Karpas-422 (cell line): ENCODE data around the gene C22orf23. TPM values are rescaled to one million over a fixed set of nuclear protein-coding genes. Genes with fewer than 3 reads are reported as not detected.
"Not testable (repeated sequence)": the region's sequence is repeated elsewhere in the genome, so short reads cannot be mapped to it uniquely, and the experiment has no call there.

Experiments
- DNase-seq: peaks from one replicate; pipeline ENCODE4 v3.0.0-alpha.2; 2015
- H2AFZ ChIP-seq: fragments of 200-600 bp; sonication (generic); 2 replicates; pipeline ENCODE4 v1.6.1; 2014; ENCODE audit warnings: antibody characterized with exemption, low read length, mixed read lengths
- H3K27ac ChIP-seq: fragments of 200-600 bp; sonication (generic); 2 replicates; pipeline ENCODE4 v1.5.1; 2014; ENCODE audit warnings: mild to moderate bottlenecking, low read length, moderate library complexity
- H3K27me3 ChIP-seq: fragments of 200-600 bp; sonication (generic); 2 replicates; pipeline ENCODE4 v1.6.1; 2014; ENCODE audit warnings: low read length, mixed read lengths
- H3K36me3 ChIP-seq: fragments of 200-600 bp; sonication (generic); 2 replicates; pipeline ENCODE4 v1.6.1; 2014; ENCODE audit warnings: low read length, mixed read lengths; ENCODE audit not compliant: insufficient read depth
- H3K4me1 ChIP-seq: fragments of 200-600 bp; sonication (generic); 2 replicates; pipeline ENCODE4 v1.6.1; 2014; ENCODE audit warnings: mild to moderate bottlenecking, low read length, mixed read lengths
- H3K4me2 ChIP-seq: fragments of 200-600 bp; sonication (generic); 2 replicates; pipeline ENCODE4 v1.6.1; 2014; ENCODE audit warnings: low read length, low read depth, mild to moderate bottlenecking; ENCODE audit not compliant: poor library complexity, severe bottlenecking
- H3K4me3 ChIP-seq: fragments of 200-600 bp; sonication (generic); 2 replicates; pipeline ENCODE4 v1.5.1; 2014; ENCODE audit warnings: mild to moderate bottlenecking, antibody characterized with exemption, low read length, mixed read lengths
- H3K79me2 ChIP-seq: fragments of 200-600 bp; sonication (generic); 2 replicates; pipeline ENCODE4 v1.6.1; 2014; ENCODE audit warnings: mild to moderate bottlenecking, low read length, mixed read lengths
- H3K9ac ChIP-seq: fragments of 200-600 bp; sonication (generic); 2 replicates; pipeline ENCODE4 v1.6.0; 2014; ENCODE audit warnings: low read length
- H3K9me2 ChIP-seq: fragments of 200-600 bp; sonication (generic), shearing (Covaris generic); replicated peaks from 2 replicates; pipeline ENCODE4 v1.6.0; 2014; ENCODE audit warnings: mild to moderate bottlenecking, low read length, moderate library complexity; ENCODE audit not compliant: insufficient read depth
- H3K9me3 ChIP-seq: fragments of 300-700, 200-600 bp; sonication (generic); 2 replicates; pipeline ENCODE4 v1.6.1; 2014; ENCODE audit warnings: low read length, mixed read lengths
- H4K20me1 ChIP-seq: fragments of 200-600 bp; sonication (generic); 2 replicates; pipeline ENCODE4 v1.6.1; 2014; ENCODE audit warnings: mild to moderate bottlenecking, antibody characterized with exemption, low read length, low read depth; ENCODE audit not compliant: insufficient read depth
- total RNA-seq: library from RNA; depleted of rRNA; stranded (reverse); fragments of >200 nt; shearing (Covaris generic); gene quantifications from 2 replicates; pipeline ENCODE4 v1.2.3, GENCODE V29; 2014; ENCODE audit warnings: low replicate concordance

The C22orf23 gene
- total RNA-seq, 1 experiment from 2014 or later, result not detected

GRCh38 chr22:37953062-37953436 lies 352 bp downstream of the C22orf23 start:
- Histone ChIP-seq H3K27ac (no peak overlapping the region), H4K20me1 (no peaks in the 10 kb centered on the region), H3K36me3 (peaks cover 16% of the 10 kb centered on the region; the same call in 1 of the 2 replicates), H3K9me3 (no peaks in the 10 kb centered on the region), H3K9ac (peak overlapping the region; percentile 86), H3K4me2 (peak overlapping the region; percentile 91), H3K4me3 (peak overlapping the region; percentile 85), H3K4me1 (peaks cover 16% of the 10 kb centered on the region), H3K79me2 (peaks cover 35% of the 10 kb centered on the region), H3K27me3 (no peaks in the 10 kb centered on the region), H3K9me2 (no peaks in the 10 kb centered on the region), H2AFZ (peak overlapping the region; percentile 87)
- no peak for DNase-seq

- peaks cover 16% of the 10 kb centered on the region for H3K4me1 ChIP-seq
- H2AFZ ChIP-seq, H3K27me3 ChIP-seq, DNase-seq, H4K20me1 ChIP-seq, H3K9me3 ChIP-seq, H3K27ac ChIP-seq, H3K9me2 ChIP-seq: not testable (repeated sequence)
- H3K4me2 ChIP-seq, result peak overlapping the region; percentile 91
- peaks cover 13% of the 10 kb centered on the region; the same call in 1 of the 2 replicates for H3K36me3 ChIP-seq
- peak overlapping the region; percentile 85; the same call in 1 of the 2 replicates for H3K4me3 ChIP-seq
- peak overlapping the region; percentile 86 for H3K9ac ChIP-seq
- peaks cover 32% of the 10 kb centered on the region for H3K79me2 ChIP-seq
Observed at GRCh38 chr22:37952629-37953028, 772 bp downstream of the C22orf23 start.

- Histone ChIP-seq H2AFZ (no peak overlapping the region), H3K27ac (no peak overlapping the region), H3K27me3 (no peaks in the 10 kb centered on the region), H4K20me1 (no peaks in the 10 kb centered on the region), H3K9me2 (no peaks in the 10 kb centered on the region), H3K4me1 (peaks cover 16% of the 10 kb centered on the region), H3K4me3 (no peak overlapping the region), H3K36me3 (no peaks in the 10 kb centered on the region), H3K9ac (no peak overlapping the region), H3K79me2 (peaks cover 23% of the 10 kb centered on the region), H3K9me3 (no peaks in the 10 kb centered on the region), H3K4me2 (no peak overlapping the region)
- DNase-seq, result peak; percentile 67
Observed at GRCh38 chr22:37951305-37951704, 2.1 kb downstream of the C22orf23 start.

GRCh38 chr22:37947142-37947795 lies 6.1 kb downstream of the C22orf23 start:
- DNase-seq, H3K9me2 ChIP-seq: not testable (repeated sequence)

GRCh38 chr22:37944423-37944822 lies 9.0 kb downstream of the C22orf23 start:
- H4K20me1 ChIP-seq, DNase-seq, H3K9me2 ChIP-seq, H3K27me3 ChIP-seq, H3K27ac ChIP-seq, H3K36me3 ChIP-seq, H3K4me3 ChIP-seq, H2AFZ ChIP-seq, H3K9ac ChIP-seq, H3K9me3 ChIP-seq, H3K4me1 ChIP-seq, H3K79me2 ChIP-seq, H3K4me2 ChIP-seq: not testable (repeated sequence)

More at GRCh38 chr22:37947142-37947795, 6.1 kb downstream of the C22orf23 start:
- H3K4me1 ChIP-seq, H3K27ac ChIP-seq, H3K27me3 ChIP-seq, H3K4me2 ChIP-seq, H3K79me2 ChIP-seq, H3K9me3 ChIP-seq, H3K9ac ChIP-seq, H4K20me1 ChIP-seq, H3K36me3 ChIP-seq, H3K4me3 ChIP-seq, H2AFZ ChIP-seq: not testable (repeated sequence)

GRCh38 chr22:37943825-37944198 lies 9.6 kb downstream of the C22orf23 start:
- H3K4me3 ChIP-seq, result no peak overlapping the region
- DNase-seq, result no peak
- H3K9me3 ChIP-seq, result no peaks in the 10 kb centered on the region
- no peak overlapping the region for H2AFZ ChIP-seq
- H3K27ac ChIP-seq, result no peak overlapping the region
- 0 out of 2 replicates have a peak, but pooled peaks cover 4% of the 10 kb centered on the region for H3K36me3 ChIP-seq
- H3K9ac ChIP-seq, result no peak overlapping the region
- no peaks in the 10 kb centered on the region for H4K20me1 ChIP-seq
- no peaks in the 10 kb centered on the region for H3K4me1 ChIP-seq
- H3K27me3 ChIP-seq, result no peaks in the 10 kb centered on the region
- H3K4me2 ChIP-seq, result no peak overlapping the region
- no peaks in the 10 kb centered on the region for H3K9me2 ChIP-seq
- no peaks in the 10 kb centered on the region for H3K79me2 ChIP-seq

GRCh38 chr22:37943136-37943824 lies 10.1 kb downstream of the C22orf23 start:
- H3K4me2 ChIP-seq, result no peak overlapping the region
- H3K4me1 ChIP-seq, result no peaks in the 10 kb centered on the region
- H3K79me2 ChIP-seq, result no peaks in the 10 kb centered on the region
- no peak overlapping the region for H3K27ac ChIP-seq
- DNase-seq, result no peak
- no peaks in the 10 kb centered on the region for H3K9me2 ChIP-seq
- H4K20me1 ChIP-seq, result no peaks in the 10 kb centered on the region
- no peak overlapping the region for H3K4me3 ChIP-seq
- H3K27me3 ChIP-seq, result no peaks in the 10 kb centered on the region
- H3K9me3 ChIP-seq, result no peaks in the 10 kb centered on the region
- H3K36me3 ChIP-seq, result 0 out of 2 replicates have a peak, but pooled peaks cover 4% of the 10 kb centered on the region
- no peak overlapping the region for H3K9ac ChIP-seq
- H2AFZ ChIP-seq, result no peak overlapping the region

- H3K9me3 ChIP-seq, result no peaks in the 10 kb centered on the region
- H3K27me3 ChIP-seq, result no peaks in the 10 kb centered on the region
- H3K4me2 ChIP-seq, result no peak overlapping the region
- 0 out of 2 replicates have a peak, but pooled peaks cover 4% of the 10 kb centered on the region for H3K36me3 ChIP-seq
- no peaks in the 10 kb centered on the region for H3K4me1 ChIP-seq
- no peak for DNase-seq
- no peak overlapping the region for H3K9ac ChIP-seq
- H2AFZ ChIP-seq, result no peak overlapping the region
- H3K9me2 ChIP-seq, result no peaks in the 10 kb centered on the region
- H3K79me2 ChIP-seq, result no peaks in the 10 kb centered on the region
- no peak overlapping the region for H3K27ac ChIP-seq
- no peak overlapping the region for H3K4me3 ChIP-seq
- no peaks in the 10 kb centered on the region for H4K20me1 ChIP-seq
Observed at GRCh38 chr22:37942133-37942532, 11.3 kb downstream of the C22orf23 start.
